GM23338 (cell line): ENCODE data around the gene THOP1. TPM values are rescaled to one million over a fixed set of nuclear protein-coding genes. Genes with fewer than 3 reads are reported as not detected.

Experiments used
- ATAC-seq: fragments of 200-7000 bp; cut with Tn5 transposase; 3 replicates; pipeline ENCODE4 v1.9.1; 2020
- DNase-seq: peaks from one replicate; pipeline ENCODE4 v3.0.0-alpha.2; 2015; ENCODE audit warnings: low spot score
- H2AFZ ChIP-seq: fragments of 200-600 bp; sonication (generic); 2 replicates; pipeline ENCODE4 v1.8.0; 2016; ENCODE audit warnings: antibody characterized with exemption, mild to moderate bottlenecking, moderate library complexity
- H3F3A ChIP-seq: fragments of 200-600 bp; sonication (generic); replicated peaks from 2 replicates; pipeline ENCODE4 v1.8.0; 2017; ENCODE audit warnings: antibody characterized with exemption, mixed run types, low read depth
- H3K27ac ChIP-seq: fragments of 200-600 bp; sonication (generic); 2 replicates; pipeline ENCODE4 v1.6.1; 2016; ENCODE audit warnings: low read depth
- H3K27me3 ChIP-seq: fragments of 200-600 bp; sonication (generic); 2 replicates; pipeline ENCODE4 v1.8.0; 2016; ENCODE audit warnings: mild to moderate bottlenecking, mixed run types, moderate library complexity; ENCODE audit not compliant: insufficient read depth
- H3K36me3 ChIP-seq: fragments of 200-600 bp; sonication (generic); 2 replicates; pipeline ENCODE4 v1.8.0; 2016; ENCODE audit warnings: mild to moderate bottlenecking; ENCODE audit not compliant: insufficient read depth
- H3K4me1 ChIP-seq: fragments of 200-600 bp; sonication (generic); 2 replicates; pipeline ENCODE4 v1.8.0; 2016; ENCODE audit warnings: mild to moderate bottlenecking, moderate library complexity; ENCODE audit not compliant: insufficient read depth
- H3K4me2 ChIP-seq: fragments of 200-600 bp; sonication (generic); 2 replicates; pipeline ENCODE4 v1.7.1; 2017; ENCODE audit warnings: mixed run types
- H3K4me3 ChIP-seq: fragments of 200-600 bp; sonication (generic); 2 replicates; pipeline ENCODE4 v1.6.1; 2016; ENCODE audit warnings: mixed run types
- H3K79me2 ChIP-seq: fragments of 200-600 bp; sonication (generic); replicated peaks from 2 replicates; pipeline ENCODE4 v1.8.0; 2017; ENCODE audit warnings: mild to moderate bottlenecking; ENCODE audit not compliant: insufficient read depth
- H3K9me2 ChIP-seq: fragments of 200-600 bp; sonication (generic); 2 replicates; pipeline ENCODE4 v1.8.0; 2017; ENCODE audit not compliant: insufficient read depth
- H4K20me1 ChIP-seq: fragments of 200-600 bp; sonication (generic); replicated peaks from 2 replicates; pipeline ENCODE4 v1.8.0; 2017; ENCODE audit warnings: mild to moderate bottlenecking; ENCODE audit not compliant: insufficient read depth
- H3K27ac Mint-ChIP-seq: 2 replicates; pipeline ENCODE4 v1.8.0; 2020; ENCODE audit warnings: inconsistent platforms, mild to moderate bottlenecking, moderate library complexity, mixed read lengths
- H3K27me3 Mint-ChIP-seq: 3 replicates; pipeline ENCODE4 v1.8.0; 2022; ENCODE audit warnings: low read depth, mild to moderate bottlenecking, moderate library complexity, mixed read lengths, inconsistent platforms; ENCODE audit not compliant: insufficient read depth, poor library complexity
- H3K36me3 Mint-ChIP-seq: 3 replicates; pipeline ENCODE4 v1.8.0; 2021; ENCODE audit warnings: low read depth, mild to moderate bottlenecking, inconsistent platforms, moderate library complexity, mixed read lengths
- H3K4me1 Mint-ChIP-seq: 3 replicates; pipeline ENCODE4 v1.8.0; 2020; ENCODE audit warnings: mild to moderate bottlenecking, inconsistent platforms, mixed read lengths
- H3K4me3 Mint-ChIP-seq: 3 replicates; pipeline ENCODE4 v1.8.0; 2021; ENCODE audit warnings: moderate library complexity, mild to moderate bottlenecking, inconsistent platforms, mixed read lengths
- H3K9me3 Mint-ChIP-seq: 3 replicates; pipeline ENCODE4 v1.8.0; 2020; ENCODE audit warnings: moderate library complexity, mild to moderate bottlenecking, inconsistent platforms, mixed read lengths
- CREB1 ChIP-seq: fragments of 250-450 bp; sonication (Bioruptor Pico); IDR thresholded peaks from 2 replicates; pipeline ENCODE4 v1.5.0; 2020; ENCODE audit warnings: low read depth, mild to moderate bottlenecking, moderate library complexity
- EZH2phosphoT487 ChIP-seq: fragments of 200-600 bp; sonication (generic); IDR thresholded peaks from one replicate; pipeline ENCODE4 v1.8.1; 2018; ENCODE audit warnings: antibody characterized with exemption; ENCODE audit not compliant: unreplicated experiment
- JUNB ChIP-seq: IDR thresholded peaks from one replicate; pipeline ENCODE4 v1.6.1; 2016; ENCODE audit warnings: antibody characterized with exemption; ENCODE audit not compliant: unreplicated experiment
- NANOG ChIP-seq: IDR thresholded peaks from 2 replicates; pipeline ENCODE4 v1.6.1; 2016; ENCODE audit warnings: antibody characterized with exemption, borderline replicate concordance
- REST ChIP-seq: IDR thresholded peaks from one replicate; pipeline ENCODE4 v1.6.1; 2018; ENCODE audit warnings: antibody characterized with exemption; ENCODE audit not compliant: unreplicated experiment
- STAT1 ChIP-seq: IDR thresholded peaks from one replicate; pipeline ENCODE4 v1.6.1; 2016; ENCODE audit warnings: antibody characterized with exemption; ENCODE audit not compliant: unreplicated experiment
- polyA plus RNA-seq: library from polyadenylated mRNA; unstranded; fragments of >200 nt; fragmentation: Nextera tagmentation; extraction: Ambion mirVana; gene quantifications from 2 replicates; pipeline ENCODE4 v1.2.1, GENCODE V29; 2016
- total RNA-seq: library from RNA; depleted of rRNA; stranded (reverse); fragments of >200 nt; shearing (Covaris generic); gene quantifications from 2 replicates; pipeline ENCODE4 v1.2.3, GENCODE V29; 2014

The THOP1 gene
- total and polyA plus RNA-seq, 2 experiments from 2014 or later, result 110 to 229 TPM

- no peaks in the 10 kb centered on the region; the same call in 1 of the 2 replicates for H4K20me1 ChIP-seq
- no peaks in the 10 kb centered on the region for H3K4me1 Mint-ChIP-seq
Observed at GRCh38 chr19:2750808-2751437, 34.4 kb upstream of the THOP1 start.

GRCh38 chr19:2751438-2751830, 33.9 kb upstream of the THOP1 start:
- DNase-seq (no peak), ATAC-seq (no peak)
- Mint-ChIP-seq H3K27ac (no peak overlapping the region), H3K9me3 (no peaks in the 10 kb centered on the region), H3K36me3 (peaks cover 27% of the 10 kb centered on the region), H3K4me3 (no peak overlapping the region), H3K4me1 (no peaks in the 10 kb centered on the region), H3K27me3 (peaks cover 16% of the 10 kb centered on the region)
- Histone ChIP-seq H3K9me2 (no peaks in the 10 kb centered on the region), H3K4me3 (no peak overlapping the region), H3K27ac (no peak overlapping the region), H3K36me3 (peaks cover 2% of the 10 kb centered on the region; the same call in 1 of the 2 replicates), H3K27me3 (no peaks in the 10 kb centered on the region), H3K4me2 (no peak overlapping the region), H3F3A (0 out of 2 replicates have a peak, but pooled peaks cover 3% of the 10 kb centered on the region), H4K20me1 (no peaks in the 10 kb centered on the region; the same call in 1 of the 2 replicates), H3K4me1 (no peaks in the 10 kb centered on the region), H3K79me2 (no peaks in the 10 kb centered on the region), H2AFZ (no peak overlapping the region)
- TF ChIP-seq EZH2phosphoT487 (no peak), STAT1 (no peak), REST (no peak), NANOG (no peak), CREB1 (CRISPR knock-in tag) (no peak)

More at GRCh38 chr19:2750808-2751437, 34.4 kb upstream of the THOP1 start:
- Mint-ChIP-seq H3K4me3 (no peak overlapping the region), H3K27ac (no peak overlapping the region), H3K9me3 (no peaks in the 10 kb centered on the region), H3K27me3 (peaks cover 16% of the 10 kb centered on the region), H3K36me3 (peaks cover 22% of the 10 kb centered on the region)
- TF ChIP-seq JUNB, result no peak
- no peaks in the 10 kb centered on the region for H3K27me3 ChIP-seq
- DNase-seq (no peak), ATAC-seq (no peak)
- H3K4me1 ChIP-seq, result no peaks in the 10 kb centered on the region
- H3K4me3 ChIP-seq, result no peak overlapping the region
- no peaks in the 10 kb centered on the region for H3K36me3 ChIP-seq
- H3K79me2 ChIP-seq, result no peaks in the 10 kb centered on the region
- no peak overlapping the region for H3K4me2 ChIP-seq
- H3K9me2 ChIP-seq, result no peaks in the 10 kb centered on the region
- H2AFZ ChIP-seq, result no peak overlapping the region
- H3K27ac ChIP-seq, result no peak overlapping the region
- 0 out of 2 replicates have a peak, but pooled peaks cover 3% of the 10 kb centered on the region for H3F3A ChIP-seq
